ENCODE measurements around the gene RNF41.

GRCh38 chr12:56202366-56202765 lies 19.4 kb downstream of the RNF41 start:
- TF ChIP-seq POLR2AphosphoS5 (IDR thresholded peaks at IDR 0.05) = peak in 1 of 2 donors; percentile 11
- TF ChIP-seq POLR2A (IDR thresholded peaks at IDR 0.05; ENCODE audit: low read depth) = no peak
- TF ChIP-seq EP300 (IDR thresholded peaks at IDR 0.05) = no peak
